Kidney (tissue), 14 donors: ENCODE data around the gene GTF3C1. TPM values are rescaled to one million over a fixed set of nuclear protein-coding genes. Genes with fewer than 3 reads are reported as not detected.

ENCODE experiments used
- DNase-seq, 5 donors: peaks; one replicate each; pipeline ENCODE4 v3.0.0-alpha.2; 2013 to 2020
- FAIRE-seq: peaks from 2 replicates; lab custom pipeline; 2012; peaks lifted over from hg19 to GRCh38; lab: Jason Lieb, UNC
- H3K27ac ChIP-seq, 2 donors: one replicate each; pipeline ENCODE4 v1.7.0; 2013; ENCODE audit warnings: low read depth in 2 of 2, low read length in 2 of 2, inconsistent platforms in 1 of 2
- H3K27me3 ChIP-seq: one replicate; pipeline ENCODE4 v1.7.1; 2013; ENCODE audit warnings: low read length, inconsistent platforms; ENCODE audit not compliant: control insufficient read depth, insufficient read depth
- H3K36me3 ChIP-seq, 3 donors: one replicate each; pipeline versions ENCODE4 v1.7.0 to v1.7.1; 2013; ENCODE audit warnings: low read length in 3 of 3, control low read depth in 1 of 3, inconsistent platforms in 1 of 3; ENCODE audit not compliant: insufficient read depth in 3 of 3, control insufficient read depth in 2 of 3
- H3K4me1 ChIP-seq, 3 donors: one replicate each; pipeline versions ENCODE4 v1.7.0 to v1.7.1; 2013; ENCODE audit warnings: low read length in 3 of 3, inconsistent platforms in 1 of 3, low read depth in 1 of 3; ENCODE audit not compliant: control insufficient read depth in 2 of 3, insufficient read depth in 2 of 3
- H3K4me3 ChIP-seq, 3 donors: one replicate each; pipeline versions ENCODE4 v1.7.0 to v1.8.1; 2013; ENCODE audit warnings: low read length in 3 of 3, control low read depth in 1 of 3, inconsistent platforms in 1 of 3
- H3K9ac ChIP-seq, 3 donors: one replicate each; pipeline versions ENCODE4 v1.7.0 to v1.7.1; 2013; ENCODE audit warnings: low read length in 3 of 3, control low read depth in 1 of 3, inconsistent platforms in 1 of 3
- H3K9me3 ChIP-seq, 3 donors: one replicate each; pipeline versions ENCODE4 v1.7.0 to v1.7.1; 2013; ENCODE audit warnings: low read length in 3 of 3, control low read depth in 1 of 3, inconsistent platforms in 1 of 3; ENCODE audit not compliant: control insufficient read depth in 2 of 3, insufficient read depth in 1 of 3
- intact Hi-C: fragments of 100-400 bp; cut with DNase I; formaldehyde crosslinking; loops from one replicate; pipeline ENCODE4 v1.11.1; 2022
- polyA plus RNA-seq: library from polyadenylated mRNA; stranded (reverse); fragments of 350-450 nt; fragmentation: Illumina TruSeq; extraction: RNeasy Lipid Tissue Mini Kit (QIAGEN cat#74804); gene quantifications from one replicate; pipeline ENCODE4 v1.2.3, GENCODE V29; 2014; ENCODE audit warnings: low read depth, low replicate concordance; ENCODE audit not compliant: insufficient read depth
- total RNA-seq: library from RNA; stranded (reverse); fragmentation: NEBNext Ultra II Directional; extraction: Animal tissue kit (Norgen Biotek cat#: 25700); gene quantifications from one replicate; pipeline ENCODE4 v1.2.1, GENCODE V29; 2021
- TF ChIP-seq, protein P1 (sequence below): IDR thresholded peaks from 3 replicates; pipeline ENCODE4 v1.5.1; 2012; ENCODE audit warnings: mild to moderate bottlenecking, moderate library complexity, borderline replicate concordance; ENCODE audit not compliant: insufficient read depth; ENCODE audit errors: extremely low read depth
- donor health status: control.
- donor health status: control.
- donor health status: control.
- donor health status: control.
- donor health status: control.
- donor health status: DM: yes; HTN: yes; CAD: no.
- donor health status: Normal renal cell carcinoma (clear cell type).

The GTF3C1 gene
- total and polyA plus RNA-seq, 2 donors from 2014 or later = 59.0 to 81.7 TPM

DNA sequence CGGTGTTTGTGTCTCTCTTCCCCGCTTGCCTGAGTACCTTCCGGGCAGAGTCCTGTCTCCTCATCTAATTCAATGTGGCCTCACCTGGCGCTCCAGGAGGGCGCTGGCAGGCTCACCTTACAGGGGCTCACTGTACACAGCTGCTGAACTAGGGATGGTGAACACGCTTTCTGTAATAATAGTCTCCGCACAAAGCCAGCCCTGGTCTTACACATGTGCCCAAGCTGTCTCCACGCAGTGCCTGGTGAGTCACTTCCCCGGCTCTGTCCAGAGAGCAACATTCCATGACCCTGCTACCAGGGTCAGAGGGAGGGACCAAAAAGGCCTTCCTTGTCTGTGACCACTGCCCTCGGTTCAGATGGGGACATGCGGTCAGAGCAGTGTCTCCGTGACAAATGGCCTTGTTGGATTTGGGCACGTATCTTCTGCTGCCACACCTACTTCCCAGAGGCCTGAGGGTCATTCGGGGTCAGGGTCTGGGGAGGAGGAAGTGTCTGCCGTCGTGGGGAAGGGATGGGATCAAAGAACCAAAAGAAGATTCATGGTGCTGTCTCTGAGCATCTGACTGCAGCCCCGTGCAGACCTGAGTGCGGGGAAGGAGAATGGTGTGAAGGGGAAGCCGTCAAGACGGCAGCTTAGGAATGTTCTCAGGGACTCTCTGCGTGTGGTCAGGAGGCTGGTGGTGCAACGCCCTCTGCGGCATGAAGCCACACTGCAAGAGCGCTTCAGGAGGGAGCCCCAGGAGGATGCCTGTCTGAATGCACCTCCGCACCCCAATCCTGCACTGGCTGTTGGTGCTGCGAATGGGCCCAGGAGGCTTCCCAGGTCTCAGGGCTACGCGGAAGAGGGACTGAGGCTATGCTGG lies 78.9 kb downstream of the GTF3C1 start:
- TF ChIP-seq, protein P1, sequence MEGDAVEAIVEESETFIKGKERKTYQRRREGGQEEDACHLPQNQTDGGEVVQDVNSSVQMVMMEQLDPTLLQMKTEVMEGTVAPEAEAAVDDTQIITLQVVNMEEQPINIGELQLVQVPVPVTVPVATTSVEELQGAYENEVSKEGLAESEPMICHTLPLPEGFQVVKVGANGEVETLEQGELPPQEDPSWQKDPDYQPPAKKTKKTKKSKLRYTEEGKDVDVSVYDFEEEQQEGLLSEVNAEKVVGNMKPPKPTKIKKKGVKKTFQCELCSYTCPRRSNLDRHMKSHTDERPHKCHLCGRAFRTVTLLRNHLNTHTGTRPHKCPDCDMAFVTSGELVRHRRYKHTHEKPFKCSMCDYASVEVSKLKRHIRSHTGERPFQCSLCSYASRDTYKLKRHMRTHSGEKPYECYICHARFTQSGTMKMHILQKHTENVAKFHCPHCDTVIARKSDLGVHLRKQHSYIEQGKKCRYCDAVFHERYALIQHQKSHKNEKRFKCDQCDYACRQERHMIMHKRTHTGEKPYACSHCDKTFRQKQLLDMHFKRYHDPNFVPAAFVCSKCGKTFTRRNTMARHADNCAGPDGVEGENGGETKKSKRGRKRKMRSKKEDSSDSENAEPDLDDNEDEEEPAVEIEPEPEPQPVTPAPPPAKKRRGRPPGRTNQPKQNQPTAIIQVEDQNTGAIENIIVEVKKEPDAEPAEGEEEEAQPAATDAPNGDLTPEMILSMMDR = no peak
- FAIRE-seq (no peak), DNase-seq (peak in 1 of 5 donors; percentile 78)
- H3K4me1 ChIP-seq = peaks cover 0 to 6% (median 0%) of the 10 kb centered on the region in 3 donors
- no peak overlapping the region for H3K9ac ChIP-seq
- H3K9me3 ChIP-seq = no peaks in the 10 kb centered on the region
- H3K4me3 ChIP-seq = no peak overlapping the region
- intact Hi-C loops = no loop called here
- peak overlapping the region in 1 of 2 donors; percentile 29 for H3K27ac ChIP-seq
- H3K27me3 ChIP-seq = no peaks in the 10 kb centered on the region
- H3K36me3 ChIP-seq = peaks cover 11 to 75% (median 54%) of the 10 kb centered on the region in 3 donors

DNA sequence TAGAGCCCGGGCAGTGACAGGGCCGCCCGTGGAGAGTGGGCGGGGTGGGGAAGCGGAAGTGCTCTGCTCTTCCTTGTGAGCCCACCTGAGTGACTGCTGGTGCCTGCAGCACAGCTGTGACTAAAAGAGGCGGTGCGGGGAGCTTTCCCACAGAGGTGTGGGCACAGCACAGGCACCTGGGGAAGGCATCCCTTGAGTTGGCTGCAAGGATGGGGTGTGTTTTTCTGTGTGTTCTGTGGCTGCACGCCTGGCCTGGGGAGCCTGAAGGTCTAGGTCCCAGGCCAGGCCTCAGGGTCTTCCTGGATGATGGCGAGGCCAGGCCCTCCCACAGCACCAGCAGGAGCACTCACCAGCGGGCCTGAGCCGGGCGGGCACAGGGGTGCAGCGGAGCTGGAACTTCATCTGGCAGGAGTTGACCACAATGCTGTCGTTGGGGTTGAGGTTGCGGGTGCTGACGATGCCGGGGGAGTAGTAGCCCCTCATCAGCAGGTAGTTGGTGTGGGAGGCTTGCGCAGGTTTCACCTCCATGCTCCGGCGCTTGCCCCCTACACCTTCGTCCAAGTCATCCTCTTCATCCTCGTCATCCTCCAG lies 80.7 kb downstream of the GTF3C1 start:
- intact Hi-C loops = no loop called here
- H3K36me3 ChIP-seq = peaks cover 11 to 73% (median 63%) of the 10 kb centered on the region in 3 donors
- H3K9ac ChIP-seq = no peak overlapping the region
- TF ChIP-seq, protein P1 = no peak
- DNase-seq (no peak), FAIRE-seq (no peak)
- no peaks in the 10 kb centered on the region for H3K27me3 ChIP-seq
- peaks cover 0 to 8% (median 0%) of the 10 kb centered on the region in 3 donors for H3K4me1 ChIP-seq
- H3K4me3 ChIP-seq = no peak overlapping the region
- H3K9me3 ChIP-seq = no peaks in the 10 kb centered on the region
- H3K27ac ChIP-seq = no peak overlapping the region

DNA sequence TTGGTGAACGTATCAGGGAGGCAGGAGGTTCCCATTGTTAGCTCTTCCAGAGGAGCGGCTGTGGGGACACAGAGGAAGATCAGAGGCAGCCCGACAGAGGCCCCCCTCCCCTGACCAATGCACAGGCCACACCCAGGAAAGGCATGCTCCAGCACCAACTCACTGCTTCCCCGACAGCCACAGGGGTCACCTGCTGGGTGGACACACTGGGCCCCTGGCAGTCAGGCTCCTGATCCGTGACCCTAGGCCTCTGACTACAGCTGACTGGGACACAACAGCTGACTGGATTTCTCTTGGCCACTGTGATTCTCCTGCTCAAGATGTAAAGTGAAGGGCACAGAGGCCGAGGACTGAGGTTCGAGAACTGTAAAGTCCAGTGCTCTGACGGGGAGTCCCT lies 84.2 kb downstream of the GTF3C1 start:
- intact Hi-C loops = no loop called here
- Histone ChIP-seq H3K27ac (no peak overlapping the region), H3K27me3 (no peaks in the 10 kb centered on the region), H3K36me3 (peaks cover 11 to 49% (median 37%) of the 10 kb centered on the region in 3 donors), H3K4me3 (no peak overlapping the region), H3K9ac (no peak overlapping the region), H3K4me1 (peaks cover 0 to 11% (median 9%) of the 10 kb centered on the region in 3 donors), H3K9me3 (no peaks in the 10 kb centered on the region)
- DNase-seq (peak in 1 of 5 donors; percentile 59), FAIRE-seq (no peak)
- TF ChIP-seq, protein P1 = no peak
